Suppressor macrophage treated with lipopolysaccharide for 1 hour (primary cell): ENCODE results near the gene STT3B.

Experiments
- DNase-seq, 3 donors: peaks; one replicate each; pipeline ENCODE4 v3.0.0-alpha.2; 2020 to 2022

Gene STT3B

DNA sequence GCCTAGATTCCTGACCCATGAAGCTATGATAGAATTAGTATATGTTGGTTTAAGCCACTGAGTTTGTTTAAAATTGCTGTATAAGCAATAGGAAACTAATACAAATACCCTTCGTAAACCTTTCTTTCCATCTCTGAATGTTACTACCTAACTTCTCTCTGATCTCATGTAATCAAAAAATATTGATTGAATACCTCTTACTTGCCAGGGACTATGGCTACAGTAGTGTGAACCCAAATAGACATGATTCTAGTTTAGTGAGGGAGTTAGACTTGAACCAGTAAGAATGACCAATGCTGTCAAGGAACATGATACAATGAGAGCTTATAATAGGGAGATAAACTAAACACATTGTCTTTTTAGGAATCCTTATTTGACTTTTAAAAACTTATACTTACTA, 19.4 kb downstream of the STT3B start:
- DNase-seq: no peak

DNA sequence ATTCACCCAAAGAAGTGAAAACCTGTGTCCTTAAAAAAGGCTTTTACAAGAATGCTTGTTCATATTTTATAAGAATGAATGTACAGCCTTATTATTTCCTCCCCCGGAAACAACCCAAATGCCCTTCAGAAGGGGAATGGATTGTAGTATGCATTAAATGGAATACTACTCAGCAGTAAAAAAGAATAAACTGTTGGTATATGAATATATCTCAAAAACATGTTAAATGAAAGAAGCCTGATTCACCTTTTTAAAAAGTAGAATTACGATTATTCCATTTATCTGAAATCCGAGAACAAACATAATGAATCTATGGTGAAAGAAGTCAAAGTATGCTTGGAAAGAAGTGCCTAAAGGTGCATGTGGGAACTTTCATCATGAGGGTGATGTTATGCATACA, 20.5 kb downstream of the STT3B start:
- DNase-seq: no peak

- DNase-seq: no peak
These were observed 22.5 kb downstream of the STT3B start for GRCh38 chr3:31555204-31555603.

DNA sequence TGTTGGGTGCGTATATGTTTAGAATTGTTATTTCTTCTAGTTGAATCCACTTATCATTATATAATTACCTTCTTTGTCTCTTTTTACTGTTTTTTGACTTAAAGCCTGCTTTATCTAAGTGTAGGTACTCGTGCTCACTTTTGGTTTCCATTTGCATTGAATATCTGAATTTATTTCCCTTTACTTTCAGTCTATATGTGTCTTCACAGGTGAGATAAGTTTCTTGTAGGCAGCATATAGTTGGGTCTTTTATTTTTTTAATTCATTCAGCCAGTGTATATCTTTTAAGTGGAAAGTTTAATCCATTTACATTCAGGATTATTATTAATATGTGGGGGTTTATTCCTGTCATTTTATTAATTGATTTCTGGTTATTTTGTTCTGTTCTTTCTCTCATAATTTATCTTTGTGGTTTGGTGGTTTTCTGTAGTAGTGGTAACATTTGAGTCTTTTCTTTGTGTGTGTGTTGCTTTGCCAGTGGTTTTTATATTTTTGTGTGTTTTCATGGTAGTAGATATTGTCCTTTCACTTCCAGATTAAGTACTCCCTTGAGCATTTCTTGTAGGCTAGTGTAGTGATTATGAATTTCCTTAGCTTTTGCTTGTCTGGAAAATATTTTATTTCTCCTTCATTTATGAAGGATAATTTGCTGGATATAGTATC, 27.3 kb downstream of the STT3B start:
- DNase-seq: no peak

GRCh38 chr3:31561891-31562290, 29.2 kb downstream of the STT3B start:
- DNase-seq: no peak

- DNase-seq: no peak
These were observed 29.8 kb downstream of the STT3B start for GRCh38 chr3:31562525-31562924.

- peak; percentile 28 to 74 (median 59) for DNase-seq
These were observed 32.6 kb downstream of the STT3B start for GRCh38 chr3:31565288-31565687.

DNA sequence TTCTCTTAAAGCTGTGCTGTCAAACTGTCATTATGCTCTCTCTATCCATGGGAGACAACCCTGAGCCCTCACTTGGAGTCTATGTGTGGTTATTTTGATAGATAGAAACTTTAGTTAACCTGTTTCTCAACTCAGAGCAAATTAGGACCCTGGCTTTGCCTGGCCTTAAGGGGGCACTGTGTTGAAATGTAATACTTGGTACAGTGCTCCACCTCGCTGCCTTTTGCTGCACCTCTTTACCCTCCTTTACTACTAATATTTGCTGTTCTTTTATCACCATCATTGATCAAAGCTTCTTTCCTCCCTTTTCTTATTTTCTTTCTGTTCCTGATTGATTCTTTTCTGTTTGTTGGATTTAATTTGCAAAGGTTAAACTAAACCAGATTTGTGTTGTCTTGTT, 34.3 kb downstream of the STT3B start:
- no peak for DNase-seq

DNA sequence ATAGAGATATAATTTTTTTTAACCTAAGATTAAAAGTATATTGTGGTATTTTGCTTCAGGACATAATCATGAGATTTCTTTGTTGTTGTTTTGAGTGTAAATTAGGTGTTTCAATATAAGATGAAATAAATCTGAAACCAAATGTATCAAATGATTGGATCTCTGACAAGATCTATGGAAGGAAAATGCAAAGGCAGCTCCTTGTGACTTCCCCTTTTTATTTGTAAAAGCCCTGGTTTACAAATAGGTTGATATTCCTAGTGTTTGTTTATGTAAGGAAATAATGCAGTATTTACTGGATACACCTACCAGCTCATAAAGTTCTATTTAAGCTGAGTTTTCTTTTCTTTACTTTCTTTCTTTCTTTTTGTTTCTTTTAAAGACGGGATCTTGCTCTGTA, 35.9 kb downstream of the STT3B start:
- no peak for DNase-seq

GRCh38 chr3:31571325-31571724, 38.6 kb downstream of the STT3B start:
- no peak for DNase-seq

DNA sequence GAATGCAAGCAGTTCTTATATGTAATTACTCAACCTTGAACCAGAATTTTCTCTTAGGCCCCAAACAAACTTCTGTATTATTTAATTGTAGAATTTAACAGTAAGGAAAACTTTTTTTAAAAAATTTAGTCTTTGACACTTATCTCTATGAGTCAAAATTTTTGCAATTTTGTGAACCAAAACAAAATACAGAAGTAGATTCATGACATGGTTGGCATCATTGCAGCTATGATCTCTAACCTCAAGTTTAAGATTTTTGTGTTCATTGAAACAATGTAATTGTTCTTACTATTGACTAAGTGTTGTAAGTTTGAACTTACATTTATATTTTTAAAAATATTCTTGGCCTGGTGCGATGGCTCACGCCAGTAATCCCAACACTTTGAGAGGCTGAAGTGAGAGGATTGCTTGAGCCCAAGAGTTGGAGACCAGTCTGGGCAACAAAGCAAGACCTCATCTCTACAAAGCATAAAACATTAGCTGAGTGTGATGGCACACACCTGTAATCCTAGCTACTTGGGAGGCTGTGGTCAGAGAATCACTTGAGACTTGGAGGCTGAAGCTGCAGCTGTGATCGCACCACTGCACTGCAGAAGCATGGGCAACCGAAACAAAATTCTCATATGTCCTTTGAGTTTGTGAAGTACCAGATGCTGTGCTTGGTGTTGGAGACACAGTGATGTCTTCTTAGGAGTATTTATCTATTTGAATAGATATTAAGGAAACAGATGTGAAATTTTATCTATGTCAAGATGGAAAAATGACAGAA, 39.7 kb downstream of the STT3B start:
- DNase-seq: peak in 2 of 3 donors; percentile 55 to 57

- peak; percentile 43 to 60 (median 50) for DNase-seq
These were observed 40.5 kb downstream of the STT3B start for GRCh38 chr3:31573036-31573779.

- no peak for DNase-seq
These were observed 42.7 kb downstream of the STT3B start for GRCh38 chr3:31575448-31575847.

GRCh38 chr3:31576521-31576920, 43.8 kb downstream of the STT3B start:
- DNase-seq: no peak

GRCh38 chr3:31577232-31577631, 44.5 kb downstream of the STT3B start:
- DNase-seq: no peak

DNA sequence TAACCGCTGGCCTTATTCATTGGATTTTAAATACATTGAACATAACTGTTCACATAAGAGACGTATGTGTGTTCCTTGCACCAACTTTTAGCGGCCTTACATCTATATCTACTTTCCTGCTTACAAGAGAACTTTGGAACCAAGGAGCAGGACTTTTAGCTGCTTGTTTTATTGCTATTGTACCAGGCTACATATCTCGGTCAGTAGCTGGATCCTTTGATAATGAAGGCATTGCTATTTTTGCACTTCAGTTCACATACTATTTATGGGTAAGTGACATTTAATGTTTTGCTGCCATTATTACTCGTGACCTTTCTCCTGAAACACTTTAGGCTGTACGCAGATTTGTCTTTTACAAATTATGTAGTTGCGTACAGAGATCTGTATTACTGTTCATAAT, 47.1 kb downstream of the STT3B start:
- DNase-seq: no peak

- DNase-seq: no peak
These were observed 47.9 kb downstream of the STT3B start for GRCh38 chr3:31580645-31581044.

GRCh38 chr3:31581660-31582059, 48.9 kb downstream of the STT3B start:
- DNase-seq: peak; percentile 47 to 72 (median 62)

DNA sequence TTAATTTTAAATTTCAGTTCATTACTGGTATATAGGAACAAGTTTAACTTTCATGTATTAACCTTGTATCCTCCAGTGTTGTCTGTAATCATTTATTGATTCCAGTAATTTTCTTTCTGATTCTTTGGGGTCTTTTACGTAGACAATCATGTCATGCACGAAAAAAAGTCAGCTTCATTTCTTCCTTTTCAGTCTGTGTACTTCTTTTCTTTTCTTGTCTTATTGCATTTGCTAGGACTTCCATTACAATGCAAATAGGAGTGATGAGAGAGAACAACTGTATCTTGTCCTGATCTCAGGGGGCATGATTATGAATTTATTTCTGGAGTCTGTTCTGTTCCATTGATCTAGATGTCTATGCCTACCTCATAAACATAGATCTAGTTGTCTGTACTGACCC, 56.5 kb downstream of the STT3B start:
- no peak for DNase-seq

DNA sequence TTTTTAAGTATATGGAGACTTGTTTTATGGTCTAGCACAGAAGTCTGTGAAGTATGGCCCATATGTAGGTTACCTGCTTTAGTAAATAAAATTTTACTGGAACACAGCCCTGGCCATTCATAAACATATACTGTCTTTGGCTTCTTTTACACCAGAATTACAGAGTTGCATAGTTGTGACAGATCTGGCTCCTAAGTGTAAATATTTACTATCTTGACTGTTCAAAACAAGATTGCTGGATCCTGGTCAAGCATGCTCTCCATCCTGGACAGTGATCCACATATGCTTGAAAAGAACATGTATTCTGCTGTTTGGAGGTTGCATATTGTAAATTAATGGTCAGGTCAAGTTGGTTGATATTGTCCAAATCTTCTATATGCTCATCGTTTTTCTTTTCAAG, 57.9 kb downstream of the STT3B start:
- DNase-seq: no peak

DNA sequence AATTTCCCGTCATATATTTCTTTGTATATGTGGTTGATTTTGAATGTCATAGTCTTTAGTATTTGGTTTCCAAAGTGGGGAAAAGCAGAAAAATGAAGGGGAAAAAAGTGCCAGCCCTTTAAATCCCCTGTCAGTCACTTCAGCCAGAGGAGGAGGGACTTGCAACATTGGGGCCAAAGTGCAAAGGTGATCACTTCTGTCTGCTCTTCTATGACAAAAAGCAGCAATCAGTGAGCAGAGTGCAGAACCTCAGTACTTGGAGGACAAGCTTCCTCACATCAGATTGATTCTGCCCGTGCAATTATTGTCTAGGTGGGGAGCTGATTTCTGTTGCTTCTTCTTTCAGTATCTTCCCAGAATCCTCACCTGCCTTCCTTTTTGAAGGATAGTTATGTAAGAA, 60.0 kb downstream of the STT3B start:
- no peak for DNase-seq

GRCh38 chr3:31596176-31596575, 63.5 kb downstream of the STT3B start:
- DNase-seq: no peak

DNA sequence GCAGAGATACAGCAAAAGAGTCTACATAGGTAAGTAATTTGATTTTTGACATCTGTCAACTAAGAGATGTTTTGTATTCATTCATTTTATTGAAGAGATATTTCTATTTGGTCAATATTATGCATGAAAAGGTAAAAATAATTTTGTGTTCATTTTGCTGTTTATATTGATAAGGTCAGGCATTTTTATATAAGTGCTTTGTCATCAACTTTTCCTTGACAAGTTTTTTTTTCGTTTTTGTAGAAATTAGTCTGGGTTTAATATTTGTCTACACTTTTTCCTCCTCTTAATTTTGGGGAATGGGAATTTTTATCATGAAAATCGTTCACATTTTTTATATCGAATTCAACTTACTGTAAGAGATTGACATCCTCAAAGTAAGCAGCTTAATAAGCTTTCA, 67.7 kb downstream of the STT3B start:
- DNase-seq: no peak

GRCh38 chr3:31605333-31605732, 72.6 kb downstream of the STT3B start:
- DNase-seq: peak in 2 of 3 donors; percentile 7 to 22
